Activated CD8-positive, alpha-beta T cell treated with anti-CD3 and anti-CD28 coated beads, Interleukin-2, amount 10 ng/mL, durations not matched to agents 7 days and 5 days (primary cell): ENCODE results near the gene GPR161. TPM values are rescaled to one million over a fixed set of nuclear protein-coding genes. Genes with fewer than 3 reads are reported as not detected.

Experiments
- total RNA-seq, 2 experiments: library from RNA; stranded (reverse); gene quantifications; one replicate each; pipeline ENCODE4 v1.2.3, GENCODE V29; 2021

GPR161 gene
- total RNA-seq, 2 experiments from 2014 or later: not detected

Other genes starting within 250 kb of the GPR161 start
- not detected for gene ADCY10, start 222.8 kb downstream of the GPR161 start, total RNA-seq
- gene DCAF6, start 200.2 kb downstream of the GPR161 start, total RNA-seq: 10 to 100 TPM; 22.6 to 25.1 TPM
- gene MPC2, start 199.9 kb downstream of the GPR161 start, total RNA-seq: 10 to 100 TPM; 66.1 to 68.8 TPM
- gene TIPRL, start 42.0 kb upstream of the GPR161 start, total RNA-seq: 10 to 100 TPM; 48.6 to 53.6 TPM
- 10 to 100 TPM; 60.2 to 65.6 TPM for gene SFT2D2, start 89.1 kb upstream of the GPR161 start, total RNA-seq
- gene TBX19, start 143.9 kb upstream of the GPR161 start, total RNA-seq: 1 to 10 TPM; 1.4 to 2.1 TPM